WTC11 (cell line): ENCODE data around the gene KCNMA1. TPM values are rescaled to one million over a fixed set of nuclear protein-coding genes. Genes with fewer than 3 reads are reported as not detected.

Source experiments
- ATAC-seq: fragments of 200-7000 bp; cut with Tn5 transposase; 2 replicates; pipeline ENCODE4 v1.10.0; 2021; ENCODE audit warnings: mild to moderate bottlenecking, moderate library complexity
- CTCF ChIA-PET: fragments of 300-600 bp; sonication (Branson Sonifier 250); formaldehyde crosslinking; loops from one replicate; lab custom pipeline; 2021; ENCODE audit warnings: antibody characterized with exemption; lab: Charles Lee
- POLR2A ChIA-PET: fragments of 350-600 bp; sonication (Branson Sonifier 250); formaldehyde crosslinking; loops from one replicate; lab custom pipeline; 2021; ENCODE audit warnings: antibody characterized with exemption; lab: Charles Lee
- DNase-seq: peaks from one replicate; pipeline ENCODE4 v3.0.0; 2021; ENCODE audit warnings: low spot score
- H3K27ac Mint-ChIP-seq: 2 replicates; pipeline ENCODE4 v1.8.0; 2021; ENCODE audit warnings: mixed read lengths
- H3K27me3 Mint-ChIP-seq: 2 replicates; pipeline ENCODE4 v1.8.0; 2021; ENCODE audit warnings: low read depth, mild to moderate bottlenecking, moderate library complexity, mixed read lengths
- H3K36me3 Mint-ChIP-seq: 2 replicates; pipeline ENCODE4 v1.8.0; 2021; ENCODE audit warnings: mixed read lengths
- H3K4me1 Mint-ChIP-seq: 2 replicates; pipeline ENCODE4 v1.8.0; 2022; ENCODE audit warnings: mixed read lengths
- H3K4me3 Mint-ChIP-seq: 2 replicates; pipeline ENCODE4 v1.8.0; 2021; ENCODE audit warnings: mild to moderate bottlenecking, moderate library complexity, mixed read lengths
- H3K9me3 Mint-ChIP-seq: 2 replicates; pipeline ENCODE4 v1.8.0; 2021; ENCODE audit warnings: mixed read lengths
- ATF6 ChIP-seq: sonication (generic); formaldehyde crosslinking; IDR thresholded peaks from 2 replicates; pipeline ENCODE4 v1.8.1; 2023; ENCODE audit warnings: mild to moderate bottlenecking, missing genetic modification reagents
- CDX4 ChIP-seq: fragments of 250-450 bp; sonication (Bioruptor Pico); IDR thresholded peaks from 2 replicates; pipeline ENCODE4 v1.9.0; 2021; ENCODE audit warnings: moderate library complexity, mild to moderate bottlenecking, inconsistent platforms, borderline replicate concordance
- E2F5 ChIP-seq: sonication (generic); formaldehyde crosslinking; IDR thresholded peaks from 2 replicates; pipeline ENCODE4 v1.8.1; 2022; ENCODE audit warnings: mild to moderate bottlenecking, moderate library complexity, missing genetic modification reagents
- EMX1 ChIP-seq: fragments of 250-450 bp; sonication (Bioruptor Pico); IDR thresholded peaks from 2 replicates; pipeline ENCODE4 v1.8.0; 2021; ENCODE audit warnings: mild to moderate bottlenecking
- GRHL2 ChIP-seq: fragments of 250-450 bp; sonication (Bioruptor Pico); IDR thresholded peaks from 2 replicates; pipeline ENCODE4 v1.8.0; 2022; ENCODE audit warnings: mild to moderate bottlenecking, moderate library complexity; ENCODE audit not compliant: insufficient replicate concordance, severe bottlenecking
- HMGXB4 ChIP-seq: sonication (generic); formaldehyde crosslinking; IDR thresholded peaks from 2 replicates; pipeline ENCODE4 v1.8.1; 2023; ENCODE audit warnings: mild to moderate bottlenecking, moderate library complexity, missing genetic modification reagents
- KAT7 ChIP-seq: sonication (generic); formaldehyde crosslinking; IDR thresholded peaks from 2 replicates; pipeline ENCODE4 v1.8.1; 2023; ENCODE audit warnings: missing genetic modification reagents, mild to moderate bottlenecking, borderline replicate concordance
- MYBL2 ChIP-seq: sonication (generic); formaldehyde crosslinking; IDR thresholded peaks from 2 replicates; pipeline ENCODE4 v1.8.1; 2023; ENCODE audit warnings: mild to moderate bottlenecking, moderate library complexity, missing genetic modification reagents
- NFATC4 ChIP-seq: fragments of 250-450 bp; sonication (Bioruptor Pico); IDR thresholded peaks from 2 replicates; pipeline ENCODE4 v1.9.0; 2021; ENCODE audit warnings: mild to moderate bottlenecking
- NR2C2 ChIP-seq: sonication (generic); formaldehyde crosslinking; IDR thresholded peaks from 2 replicates; pipeline ENCODE4 v1.8.0; 2022; ENCODE audit warnings: mild to moderate bottlenecking, missing genetic modification reagents
- RELA ChIP-seq: sonication (generic); formaldehyde crosslinking; IDR thresholded peaks from 2 replicates; pipeline ENCODE4 v1.8.1; 2022; ENCODE audit warnings: missing genetic modification reagents, mild to moderate bottlenecking, borderline replicate concordance
- RORB ChIP-seq: fragments of 250-450 bp; sonication (Bioruptor Pico); IDR thresholded peaks from 2 replicates; pipeline ENCODE4 v1.9.0; 2021; ENCODE audit warnings: mild to moderate bottlenecking
- TEAD4 ChIP-seq: sonication (generic); formaldehyde crosslinking; IDR thresholded peaks from 2 replicates; pipeline ENCODE4 v1.8.0; 2022; ENCODE audit warnings: mild to moderate bottlenecking, missing genetic modification reagents
- ZBTB43 ChIP-seq: sonication (generic); formaldehyde crosslinking; IDR thresholded peaks from 2 replicates; pipeline ENCODE4 v1.8.1; 2023; ENCODE audit warnings: mild to moderate bottlenecking, missing genetic modification reagents
- ZMAT4 ChIP-seq: fragments of 250-450 bp; sonication (Bioruptor Pico); IDR thresholded peaks from 2 replicates; pipeline ENCODE4 v1.9.0; 2021; ENCODE audit warnings: mild to moderate bottlenecking
- ZNF219 ChIP-seq: sonication (generic); formaldehyde crosslinking; IDR thresholded peaks from 2 replicates; pipeline ENCODE4 v1.8.0; 2023; ENCODE audit warnings: missing genetic modification reagents, mild to moderate bottlenecking, borderline replicate concordance
- ZSCAN18 ChIP-seq: fragments of 250-450 bp; sonication (Bioruptor Pico); IDR thresholded peaks from 2 replicates; pipeline ENCODE4 v2.1.2; 2022; ENCODE audit warnings: mild to moderate bottlenecking, moderate library complexity
- total RNA-seq: library from RNA; stranded (reverse); gene quantifications from 3 replicates; pipeline ENCODE4 v1.2.3, GENCODE V29; 2021

Gene KCNMA1
- total RNA-seq, 1 experiment from 2014 or later: 7.3 TPM

- Mint-ChIP-seq H3K36me3 (no peaks in the 10 kb centered on the region), H3K4me3 (no peak overlapping the region), H3K27me3 (no peaks in the 10 kb centered on the region), H3K27ac (no peak overlapping the region), H3K9me3 (no peaks in the 10 kb centered on the region), H3K4me1 (no peaks in the 10 kb centered on the region)
- ATAC-seq (no peak), DNase-seq (no peak)
- POLR2A ChIA-PET: no interaction called here
- CTCF ChIA-PET: interaction anchor here (2.4 kb wide), 1 partner anchor 93 kb away, joined by 8 read pairs; no protein-coding TSS in a partner anchor
- TF ChIP-seq CDX4 (CRISPR knock-in tag) (no peak), RELA (no peak), ZSCAN18 (CRISPR knock-in tag) (no peak), ATF6 (no peak), EMX1 (CRISPR knock-in tag) (no peak)
Observed at GRCh38 chr10:77618117-77618516, 19.5 kb downstream of the KCNMA1 start.

- TF ChIP-seq MYBL2 (no peak), NFATC4 (CRISPR knock-in tag) (no peak), GRHL2 (no peak)
- no peaks in the 10 kb centered on the region for H3K9me3 Mint-ChIP-seq
- ATAC-seq (no peak), DNase-seq (no peak)
- no peaks in the 10 kb centered on the region for H3K27me3 Mint-ChIP-seq
- no peak overlapping the region for H3K27ac Mint-ChIP-seq
- CTCF ChIA-PET: no interaction called here
- H3K4me3 Mint-ChIP-seq: no peak overlapping the region
- POLR2A ChIA-PET: no interaction called here
- no peaks in the 10 kb centered on the region for H3K4me1 Mint-ChIP-seq
- H3K36me3 Mint-ChIP-seq: no peaks in the 10 kb centered on the region
Observed at GRCh38 chr10:77616766-77617165, 20.8 kb downstream of the KCNMA1 start.

GRCh38 chr10:77614778-77615625, 22.6 kb downstream of the KCNMA1 start:
- no peaks in the 10 kb centered on the region for H3K36me3 Mint-ChIP-seq
- no peaks in the 10 kb centered on the region; the same call in 1 of the 2 replicates for H3K27me3 Mint-ChIP-seq
- no peaks in the 10 kb centered on the region for H3K9me3 Mint-ChIP-seq
- TF ChIP-seq E2F5: no peak
- H3K4me1 Mint-ChIP-seq: peaks cover 3% of the 10 kb centered on the region; the same call in 1 of the 2 replicates
- no peak overlapping the region for H3K4me3 Mint-ChIP-seq
- ChIA-PET POLR2A (no interaction called here), CTCF (no interaction called here)
- ATAC-seq (no peak), DNase-seq (no peak)
- H3K27ac Mint-ChIP-seq: no peak overlapping the region

GRCh38 chr10:77613476-77614130, 24.0 kb downstream of the KCNMA1 start:
- Mint-ChIP-seq H3K27me3 (no peaks in the 10 kb centered on the region; the same call in 1 of the 2 replicates), H3K4me3 (no peak overlapping the region), H3K4me1 (peaks cover 6% of the 10 kb centered on the region; the same call in 1 of the 2 replicates), H3K36me3 (no peaks in the 10 kb centered on the region), H3K27ac (no peak overlapping the region), H3K9me3 (no peaks in the 10 kb centered on the region)
- DNase-seq: no peak
- CTCF ChIA-PET: no interaction called here
- POLR2A ChIA-PET: no interaction called here
- ATAC-seq: no peak
- TF ChIP-seq NR2C2 (CRISPR knock-in tag): no peak
- TF ChIP-seq KAT7 (CRISPR knock-in tag): no peak
- TF ChIP-seq ZMAT4 (CRISPR knock-in tag): no peak
- TF ChIP-seq RORB (CRISPR knock-in tag): no peak
- no peak for TF ChIP-seq ZNF219 (CRISPR knock-in tag)
- TF ChIP-seq E2F5: no peak
- no peak for TF ChIP-seq HMGXB4 (CRISPR knock-in tag)
- no peak for TF ChIP-seq ZBTB43 (CRISPR knock-in tag)
- TF ChIP-seq TEAD4 (CRISPR knock-in tag): no peak
